HCT116 (cell line): ENCODE results near the gene HNRNPAB. TPM values are rescaled to one million over a fixed set of nuclear protein-coding genes. Genes with fewer than 3 reads are reported as not detected.

Source experiments
- ATAC-seq: fragments of 200-7000 bp; cut with Tn5 transposase; 2 replicates; pipeline ENCODE4 v1.9.1; 2020; ENCODE audit warnings: mild to moderate bottlenecking, moderate library complexity
- BruUV-seq: library from RNA; stranded (reverse); fragments of 400-500 nt; replicated peaks from 2 replicates; lab custom pipeline; 2021; lab: Mats Ljungman, UMichigan
- CTCF ChIA-PET: fragments of 300-600 bp; sonication (Branson Sonifier 250); formaldehyde crosslinking; loops from one replicate; lab custom pipeline; 2021; ENCODE audit warnings: antibody characterized with exemption; lab: Charles Lee
- POLR2A ChIA-PET: fragments of 300-600, 350-600 bp; sonication (Branson Sonifier 250); formaldehyde crosslinking; loops from one replicate; lab custom pipeline; 2021; ENCODE audit warnings: antibody characterized with exemption; lab: Charles Lee
- RAD21 ChIA-PET, 2 experiments: fragments of 300-600 bp; sonication (Branson Sonifier 250); formaldehyde crosslinking; loops; one replicate each; lab custom pipeline; 2023; ENCODE audit warnings: low total read pairs in 2 of 2; ENCODE audit not compliant: uncharacterized antibody in 2 of 2, unreplicated experiment in 2 of 2, low non-redundant PET in 1 of 2; lab: Charles Lee
- DNase-seq: peaks from one replicate; pipeline ENCODE4 v3.0.0-alpha.2; 2010; ENCODE audit warnings: low read depth, low spot score
- H2AFZ ChIP-seq: fragments of 200-600 bp; shearing (Covaris generic), sonication (generic); 2 replicates; pipeline ENCODE4 v1.6.1; 2017; ENCODE audit warnings: low read depth, mixed run types, mixed read lengths, antibody characterized with exemption, low read length; ENCODE audit not compliant: poor library complexity, severe bottlenecking
- H3K27ac ChIP-seq: 2 replicates; pipeline ENCODE4 v1.5.1; 2012; ENCODE audit warnings: low read depth, low read length
- H3K27me3 ChIP-seq: fragments of 200-600 bp; sonication (generic); 2 replicates; pipeline ENCODE4 v1.6.1; 2016; ENCODE audit warnings: mixed run types, low read length, mixed read lengths; ENCODE audit not compliant: insufficient read depth
- H3K36me3 ChIP-seq, 2 experiments: fragments of 200-500 bp in 1 of 2; fragments of 200-600 bp in 1 of 2; sonication (Bioruptor generic) in 1 of 2; sonication (generic) in 1 of 2; 2 replicates each; pipeline versions ENCODE4 v1.5.1 to v1.6.1; 2014 to 2016; ENCODE audit warnings: low read length in 2 of 2, inconsistent platforms in 1 of 2, mixed read lengths in 1 of 2, mixed run types in 1 of 2; ENCODE audit not compliant: insufficient read depth in 2 of 2, control insufficient read depth in 1 of 2
- H3K4me1 ChIP-seq, 2 experiments: fragments of 200-600 bp in 1 of 2; sonication (generic) in 1 of 2; 2 replicates each; pipeline versions ENCODE4 v1.5.1 to v1.6.1; 2012 to 2017; ENCODE audit warnings: low read length in 2 of 2, inconsistent platforms in 1 of 2, mild to moderate bottlenecking in 1 of 2, mixed read lengths in 1 of 2, mixed run types in 1 of 2, moderate library complexity in 1 of 2; ENCODE audit not compliant: insufficient read depth in 2 of 2, control insufficient read depth in 1 of 2
- H3K4me2 ChIP-seq: fragments of 200-600 bp; sonication (generic); 2 replicates; pipeline ENCODE4 v1.6.1; 2017; ENCODE audit warnings: mixed run types, low read length, mixed read lengths
- H3K4me3 ChIP-seq, 2 experiments: fragments of 200-600 bp in 1 of 2; sonication (generic) in 1 of 2; replicated peaks in 1 of 2; 2 replicates each; pipeline ENCODE4 v1.5.1; 2011 to 2016; ENCODE audit warnings: low read length in 2 of 2, control low read depth in 1 of 2, low read depth in 1 of 2, mild to moderate bottlenecking in 1 of 2, mixed read lengths in 1 of 2, mixed run types in 1 of 2
- H3K79me2 ChIP-seq: fragments of 200-600 bp; sonication (generic); 2 replicates; pipeline ENCODE4 v1.6.1; 2017; ENCODE audit warnings: mild to moderate bottlenecking, mixed run types, low read length, moderate library complexity, mixed read lengths; ENCODE audit not compliant: insufficient read depth
- H3K9ac ChIP-seq: fragments of 200-600 bp; sonication (generic); 2 replicates; pipeline ENCODE4 v1.6.1; 2016; ENCODE audit warnings: low read length, mixed read lengths
- H3K9me2 ChIP-seq: fragments of 200-600 bp; sonication (generic), shearing (Covaris generic); 2 replicates; pipeline ENCODE4 v1.6.1; 2017; ENCODE audit warnings: mixed run types, mild to moderate bottlenecking, moderate library complexity; ENCODE audit not compliant: insufficient read depth
- H3K9me3 ChIP-seq, 2 experiments: fragments of 200-500 bp in 1 of 2; fragments of 200-600 bp in 1 of 2; sonication (Bioruptor generic) in 1 of 2; sonication (generic) in 1 of 2; 2 replicates each; pipeline ENCODE4 v1.6.1; 2014 to 2017; ENCODE audit warnings: low read length in 2 of 2, mixed read lengths in 2 of 2, inconsistent platforms in 1 of 2, low read depth in 1 of 2, mild to moderate bottlenecking in 1 of 2, mixed run types in 1 of 2, moderate library complexity in 1 of 2; ENCODE audit not compliant: control insufficient read depth in 1 of 2, insufficient read depth in 1 of 2
- H4K20me1 ChIP-seq: fragments of 200-600 bp; sonication (generic), shearing (Covaris generic); 2 replicates; pipeline ENCODE4 v1.6.1; 2017; ENCODE audit warnings: mixed run types, mild to moderate bottlenecking, moderate library complexity; ENCODE audit not compliant: insufficient read depth
- ATF3 ChIP-seq: IDR thresholded peaks from 2 replicates; pipeline ENCODE4 v1.6.1; 2012
- CBX3 ChIP-seq: IDR thresholded peaks from 2 replicates; pipeline ENCODE4 v1.6.1; 2012; ENCODE audit warnings: low read depth
- CEBPB ChIP-seq: IDR thresholded peaks from 2 replicates; pipeline ENCODE4 v1.6.1; 2012; ENCODE audit warnings: low read depth
- CTCF ChIP-seq, 3 experiments: fragments of 200-600 bp in 1 of 3; sonication (generic) in 1 of 3; IDR thresholded peaks in 2 of 3; conservative IDR thresholded peaks in 1 of 3; 2 replicates each; pipeline ENCODE4 v1.5.1; 2012 to 2017; ENCODE audit warnings: low read depth in 2 of 3, low read length in 2 of 3, antibody characterized with exemption in 1 of 3, borderline replicate concordance in 1 of 3, control low read depth in 1 of 3, mild to moderate bottlenecking in 1 of 3, mixed read lengths in 1 of 3, mixed run types in 1 of 3, moderate library complexity in 1 of 3; ENCODE audit not compliant: insufficient read depth in 1 of 3
- EGR1 ChIP-seq: IDR thresholded peaks from 2 replicates; pipeline ENCODE4 v1.6.1; 2012; ENCODE audit warnings: low read depth
- ELF1 ChIP-seq: IDR thresholded peaks from 2 replicates; pipeline ENCODE4 v1.6.1; 2012; ENCODE audit warnings: low read depth, borderline replicate concordance
- EZH2 ChIP-seq: fragments of 200-600 bp; sonication (generic); IDR thresholded peaks from 2 replicates; pipeline ENCODE4 v1.6.1; 2017; ENCODE audit warnings: antibody characterized with exemption, mixed run types
- FOSL1 ChIP-seq: IDR thresholded peaks from 2 replicates; pipeline ENCODE4 v1.6.1; 2012; ENCODE audit warnings: low read depth
- POLR2A ChIP-seq: IDR thresholded peaks from 2 replicates; pipeline ENCODE4 v1.7.0; 2011; ENCODE audit warnings: borderline replicate concordance; ENCODE audit not compliant: insufficient read depth, insufficient read length; ENCODE audit errors: extremely low read depth
- POLR2AphosphoS5 ChIP-seq: IDR thresholded peaks from 2 replicates; pipeline ENCODE4 v1.6.1; 2011; ENCODE audit warnings: mild to moderate bottlenecking, low read depth, low read length, moderate library complexity
- RAD21 ChIP-seq: IDR thresholded peaks from 2 replicates; pipeline ENCODE4 v1.6.1; 2012; ENCODE audit warnings: low read depth, mild to moderate bottlenecking
- REST ChIP-seq: IDR thresholded peaks from 2 replicates; pipeline ENCODE4 v1.6.1; 2012; ENCODE audit warnings: low read depth
- SIN3A ChIP-seq: IDR thresholded peaks from 2 replicates; pipeline ENCODE4 v1.6.1; 2012; ENCODE audit warnings: low read depth
- SP1 ChIP-seq: IDR thresholded peaks from 2 replicates; pipeline ENCODE4 v1.6.1; 2012; ENCODE audit warnings: low read depth
- YY1 ChIP-seq: IDR thresholded peaks from 2 replicates; pipeline ENCODE4 v1.6.1; 2011; ENCODE audit warnings: low read length, low read depth, moderate library complexity, mild to moderate bottlenecking; ENCODE audit not compliant: insufficient replicate concordance; ENCODE audit errors: extremely low read depth
- ZBTB33 ChIP-seq: IDR thresholded peaks from 2 replicates; pipeline ENCODE4 v1.6.1; 2011; ENCODE audit warnings: mild to moderate bottlenecking, low read length, moderate library complexity; ENCODE audit not compliant: insufficient replicate concordance; ENCODE audit errors: extremely low read depth
- ZFX ChIP-seq: fragments of 450-650 bp; IDR thresholded peaks from 2 replicates; pipeline ENCODE4 v1.6.1; 2017
- ZNF274 ChIP-seq: fragments of 200-500 bp; sonication (Bioruptor generic); IDR thresholded peaks from 2 replicates; pipeline ENCODE4 v1.6.1; 2014; ENCODE audit warnings: mild to moderate bottlenecking, low read depth, low read length, inconsistent platforms
- intact Hi-C: fragments of 100-400 bp; cut with micrococcal nuclease; formaldehyde crosslinking; loops from 2 replicates; pipeline ENCODE4 v1.10.0; 2022
- total RNA-seq: library from RNA; stranded (reverse); gene quantifications from one replicate; pipeline ENCODE4 v1.2.1, GENCODE V29; 2021; ENCODE audit not compliant: unreplicated experiment
- TF ChIP-seq, protein P1 (sequence below): IDR thresholded peaks from 2 replicates; pipeline ENCODE4 v1.6.1; 2012

The HNRNPAB gene
- total RNA-seq, 1 experiment from 2014 or later: 273 TPM

- Histone ChIP-seq H3K4me2 (no peak overlapping the region), H3K4me3 (no peak overlapping the region), H3K79me2 (no peaks in the 10 kb centered on the region), H3K36me3 (no peaks in the 10 kb centered on the region), H3K9ac (no peak overlapping the region), H3K4me1 (no peaks in the 10 kb centered on the region), H3K27me3 (no peaks in the 10 kb centered on the region), H3K27ac (no peak overlapping the region), H3K9me2 (no peaks in the 10 kb centered on the region), H2AFZ (no peak overlapping the region), H3K9me3 (no peaks in the 10 kb centered on the region)
- RAD21 ChIA-PET: no interaction called here
- no TSS peak for BruUV-seq
- no peak for ATAC-seq
- DNase-seq: no peak
- intact Hi-C loops: no loop called here
- TF ChIP-seq ZNF274 (no peak), CEBPB (no peak), EZH2 (no peak), EGR1 (no peak), POLR2AphosphoS5 (no peak), YY1 (no peak), CBX3 (no peak), REST (no peak), ZFX (no peak), SIN3A (no peak), ATF3 (no peak), RAD21 (no peak), SP1 (no peak), ZBTB33 (no peak), CTCF (IDR thresholded peaks at IDR 0.05 in 2 of 3, conservative IDR thresholded peaks at IDR 0.05 in 1 of 3; ENCODE audit: borderline replicate concordance in 1 of 3, insufficient read depth in 1 of 3, low read depth in 2 of 3, low read length in 2 of 3) (no peak), FOSL1 (no peak), ELF1 (no peak), POLR2A (no peak)
- TF ChIP-seq, protein P1, sequence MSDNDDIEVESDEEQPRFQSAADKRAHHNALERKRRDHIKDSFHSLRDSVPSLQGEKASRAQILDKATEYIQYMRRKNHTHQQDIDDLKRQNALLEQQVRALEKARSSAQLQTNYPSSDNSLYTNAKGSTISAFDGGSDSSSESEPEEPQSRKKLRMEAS: no peak
- TF ChIP-seq, all 23 proteins: peak for 0
- ChIA-PET CTCF (no interaction called here), POLR2A (no interaction called here)
- H4K20me1 ChIP-seq: no peaks in the 10 kb centered on the region
These were observed 41.1 kb downstream of the HNRNPAB start for GRCh38 chr5:178245389-178245788.
